ENCODE measurements around the gene GNMT. TPM values are rescaled to one million over a fixed set of nuclear protein-coding genes. Genes with fewer than 3 reads are reported as not detected.
A peak's percentile ranks its signal among the peaks of the same experiment; 100 is the strongest.

Gene GNMT
- total RNA-seq, 2 experiments from 2014 or later, result 1.2 to 2.1 TPM

DNA sequence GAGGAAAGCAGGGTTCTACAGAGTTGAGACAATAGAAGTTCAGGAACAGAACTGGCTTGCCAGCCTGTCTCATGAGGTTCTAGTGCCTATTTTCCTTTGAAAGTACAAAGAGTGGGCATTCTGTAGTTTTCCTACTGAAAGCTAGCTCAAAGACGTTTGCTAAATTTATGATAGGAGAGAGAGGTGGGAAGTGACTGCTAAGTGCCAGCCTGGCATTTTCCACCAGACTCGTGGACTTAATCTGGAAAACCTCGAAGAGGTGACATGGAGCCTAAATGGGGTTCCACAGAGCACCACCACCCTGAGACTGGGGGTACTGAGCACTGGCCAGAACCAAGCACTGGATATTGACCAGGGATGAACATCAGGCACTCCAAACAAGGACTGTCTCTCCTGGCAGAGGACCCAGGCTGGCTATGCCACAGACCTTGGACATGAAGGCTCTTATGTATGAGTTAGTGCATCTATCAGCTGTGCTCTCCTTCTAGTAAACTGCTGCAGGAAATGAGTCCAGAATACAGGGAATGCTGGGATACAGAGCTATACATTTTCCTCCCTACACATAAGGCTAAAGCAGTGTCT lies 11.3 kb downstream of the GNMT start:
- no peaks in the 10 kb centered on the region for H3K9me3 Mint-ChIP-seq
- CTCF ChIA-PET, result no interaction called here
- no peak overlapping the region for H3K4me3 Mint-ChIP-seq
- no peaks in the 10 kb centered on the region for H3K27me3 Mint-ChIP-seq
- no peak for TF ChIP-seq CTCF (IDR thresholded peaks at IDR 0.05)
- DNase-seq (no peak), ATAC-seq (ENCODE audit: poor library complexity) (no peak)
- no peaks in the 10 kb centered on the region for H3K27me3 ChIP-seq (ENCODE audit: control insufficient read depth in 1 of 2, insufficient read depth in 2 of 2, low read length in 2 of 2)
- H3K4me1 Mint-ChIP-seq (ENCODE audit: low read depth), result peaks cover 9% of the 10 kb centered on the region
- intact Hi-C loops (cut with DNase I, micrococcal nuclease), result no loop called here
- no peak overlapping the region for H3K27ac ChIP-seq (ENCODE audit: low read depth in 1 of 2, low read length in 2 of 2)
- peaks cover 34% of the 10 kb centered on the region for H3K36me3 ChIP-seq (ENCODE audit: insufficient read depth, low read length)
- H3K36me3 Mint-ChIP-seq (ENCODE audit: low read depth), result peaks cover 17% of the 10 kb centered on the region
- H3K27ac Mint-ChIP-seq, result no peak overlapping the region
- POLR2A ChIA-PET, result interaction anchor here (2.4 kb wide), 1 partner anchor 42 kb away, joined by 6 read pairs; the partner anchor contains the start of genes KLHDC3 and MEA1
- H3K4me3 ChIP-seq (ENCODE audit: low read length), result no peak overlapping the region
- peaks cover 11% of the 10 kb centered on the region for H3K4me1 ChIP-seq (ENCODE audit: insufficient read depth, low read length)
- no peaks in the 10 kb centered on the region for H3K9me3 ChIP-seq (ENCODE audit: control insufficient read depth in 1 of 2, insufficient read depth in 1 of 2, low read length in 2 of 2)

DNA sequence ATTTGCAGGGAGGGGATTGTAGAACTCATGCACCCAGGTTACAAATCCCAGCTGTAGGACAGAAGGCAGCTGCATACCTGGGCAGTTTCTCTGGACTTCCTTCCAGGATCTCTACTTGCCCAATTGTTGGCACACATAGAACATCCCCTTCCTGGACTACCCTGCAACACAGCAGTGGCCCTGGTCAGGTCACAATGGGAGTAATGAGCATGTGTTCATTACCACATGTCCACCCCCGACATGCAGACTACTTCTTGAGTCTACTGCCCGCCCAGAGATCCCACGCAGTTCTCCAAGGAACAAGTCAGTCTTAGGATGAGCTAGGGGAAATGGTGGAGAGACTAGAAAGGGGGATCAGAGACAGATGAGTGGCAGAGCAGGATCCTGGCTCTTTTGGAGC lies 13.4 kb downstream of the GNMT start:
- POLR2A ChIA-PET, result interaction anchor here (0.7 to 2.4 kb wide), 2 partner anchors 10 to 46 kb away, joined by 3 to 11 read pairs; partner anchors contain the start of gene PPP2R5D
- no peaks in the 10 kb centered on the region for H3K27me3 Mint-ChIP-seq

DNA sequence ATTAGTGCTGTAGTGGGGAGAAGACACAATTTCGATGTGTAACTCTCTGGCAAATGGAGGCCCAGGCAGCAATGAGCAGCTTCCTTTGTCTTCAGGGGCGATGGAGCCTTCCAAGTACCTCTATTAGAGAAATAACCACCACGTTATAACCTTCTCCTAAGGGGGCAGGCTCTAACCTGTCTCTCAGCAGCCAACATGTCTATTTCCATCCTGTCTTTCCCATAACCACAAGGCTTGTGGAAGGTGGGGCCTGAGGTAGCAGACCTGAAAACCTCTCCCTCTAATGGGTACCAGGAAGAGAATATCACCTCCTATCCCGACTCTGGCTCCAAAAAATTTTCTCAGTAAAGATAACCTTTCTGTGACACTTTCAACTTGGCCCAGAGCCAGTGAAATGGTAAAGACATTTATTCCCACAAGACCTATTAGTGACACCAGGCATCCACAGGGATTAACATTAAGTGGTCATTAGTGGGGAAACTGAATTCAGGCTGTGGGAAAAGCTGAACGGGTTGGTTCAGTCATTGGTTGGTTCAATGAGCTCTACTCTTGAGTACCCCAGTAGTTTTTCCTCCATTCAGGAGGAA lies 14.5 kb downstream of the GNMT start:
- Histone ChIP-seq H3K9me3 (ENCODE audit: control insufficient read depth in 1 of 2, insufficient read depth in 1 of 2, low read length in 2 of 2) (no peaks in the 10 kb centered on the region), H3K4me1 (ENCODE audit: insufficient read depth, low read length) (peaks cover 34% of the 10 kb centered on the region), H3K27ac (ENCODE audit: low read depth in 1 of 2, low read length in 2 of 2) (no peak overlapping the region), H3K4me3 (ENCODE audit: low read length) (no peak overlapping the region), H3K36me3 (ENCODE audit: insufficient read depth, low read length) (peaks cover 9% of the 10 kb centered on the region), H3K27me3 (ENCODE audit: control insufficient read depth in 1 of 2, insufficient read depth in 2 of 2, low read length in 2 of 2) (no peaks in the 10 kb centered on the region)
- Mint-ChIP-seq H3K4me1 (ENCODE audit: low read depth) (peaks cover 33% of the 10 kb centered on the region), H3K27ac (peak overlapping the region; percentile 56), H3K4me3 (no peak overlapping the region), H3K27me3 (no peaks in the 10 kb centered on the region), H3K36me3 (ENCODE audit: low read depth) (peaks cover 22% of the 10 kb centered on the region), H3K9me3 (no peaks in the 10 kb centered on the region)
- no peak for TF ChIP-seq CTCF (IDR thresholded peaks at IDR 0.05)
- intact Hi-C loops (cut with DNase I, micrococcal nuclease), result loop anchor here (5.0 kb wide), 1 partner anchor 77 kb away; the partner anchor contains the start of gene CUL7 (in 2 of the 2)
- ATAC-seq (ENCODE audit: poor library complexity) (no peak), DNase-seq (no peak)
- POLR2A ChIA-PET, result interaction anchor here (0.7 to 2.4 kb wide), 2 partner anchors 9 to 46 kb away, joined by 3 to 11 read pairs; partner anchors contain the start of genes CNPY3 and PPP2R5D
- CTCF ChIA-PET, result interaction anchor here (0.7 kb wide), 1 partner anchor 40 kb away, joined by 4 read pairs; no protein-coding TSS in a partner anchor

More for the DNA sequence above, 13.4 kb downstream of the GNMT start:
- Mint-ChIP-seq H3K4me3 (no peak overlapping the region), H3K9me3 (no peaks in the 10 kb centered on the region), H3K4me1 (ENCODE audit: low read depth) (peaks cover 22% of the 10 kb centered on the region), H3K36me3 (ENCODE audit: low read depth) (peaks cover 19% of the 10 kb centered on the region), H3K27ac (no peak overlapping the region)
- peaks cover 26% of the 10 kb centered on the region for H3K4me1 ChIP-seq (ENCODE audit: insufficient read depth, low read length)
- H3K27me3 ChIP-seq (ENCODE audit: control insufficient read depth in 1 of 2, insufficient read depth in 2 of 2, low read length in 2 of 2), result no peaks in the 10 kb centered on the region
- no peak overlapping the region for H3K4me3 ChIP-seq (ENCODE audit: low read length)
- TF ChIP-seq CTCF (IDR thresholded peaks at IDR 0.05), result no peak
- peaks cover 18% of the 10 kb centered on the region for H3K36me3 ChIP-seq (ENCODE audit: insufficient read depth, low read length)
- H3K9me3 ChIP-seq (ENCODE audit: control insufficient read depth in 1 of 2, insufficient read depth in 1 of 2, low read length in 2 of 2), result no peaks in the 10 kb centered on the region
- DNase-seq (no peak), ATAC-seq (ENCODE audit: poor library complexity) (no peak)
- H3K27ac ChIP-seq (ENCODE audit: low read depth in 1 of 2, low read length in 2 of 2), result no peak overlapping the region
- intact Hi-C loops (cut with DNase I, micrococcal nuclease), result no loop called here
- CTCF ChIA-PET, result no interaction called here

Measured in CD4-positive, alpha-beta T cell (primary cell).